Trophoblast cell (in vitro differentiated cells and primary cell): ENCODE data around the gene HEATR1.

Experiments
- DNase-seq, 2 donors: peaks; one replicate each; pipeline ENCODE4 v3.0.0-alpha.2; 2016
- H2AFZ ChIP-seq: 2 replicates; pipeline ENCODE4 v1.6.1; 2013; ENCODE audit warnings: low read length, moderate library complexity, mild to moderate bottlenecking; ENCODE audit not compliant: insufficient read depth, poor library complexity
- H2AK5ac ChIP-seq: 2 replicates; pipeline ENCODE4 v1.6.1; 2013; ENCODE audit warnings: mild to moderate bottlenecking, low read length
- H2BK120ac ChIP-seq: 2 replicates; pipeline ENCODE4 v1.6.1; 2013; ENCODE audit warnings: low read length, mild to moderate bottlenecking, moderate library complexity; ENCODE audit not compliant: insufficient read depth, poor library complexity
- H2BK12ac ChIP-seq: 2 replicates; pipeline ENCODE4 v1.6.1; 2013; ENCODE audit warnings: mild to moderate bottlenecking, low read length, moderate library complexity
- H2BK5ac ChIP-seq: 2 replicates; pipeline ENCODE4 v1.6.1; 2013; ENCODE audit warnings: low read length, low read depth, moderate library complexity, mild to moderate bottlenecking; ENCODE audit not compliant: poor library complexity
- H3K14ac ChIP-seq: 2 replicates; pipeline ENCODE4 v1.6.1; 2013; ENCODE audit warnings: mild to moderate bottlenecking, low read length
- H3K18ac ChIP-seq: 2 replicates; pipeline ENCODE4 v1.6.1; 2013; ENCODE audit warnings: mild to moderate bottlenecking, low read length
- H3K23ac ChIP-seq: 2 replicates; pipeline ENCODE4 v1.6.1; 2013; ENCODE audit warnings: low read length
- H3K27ac ChIP-seq: 2 replicates; pipeline ENCODE4 v1.5.1; 2013; ENCODE audit warnings: low read depth, mild to moderate bottlenecking, inconsistent platforms, low read length, moderate library complexity
- H3K27me3 ChIP-seq: 2 replicates; pipeline ENCODE4 v1.6.1; 2013; ENCODE audit warnings: inconsistent platforms, mild to moderate bottlenecking, low read length, moderate library complexity; ENCODE audit not compliant: insufficient read depth
- H3K36me3 ChIP-seq, 2 experiments: 1 replicate in 1 of 2; 2 replicates in 1 of 2; pipeline ENCODE4 v1.6.1; 2013; ENCODE audit warnings: low read length in 2 of 2, mild to moderate bottlenecking in 2 of 2, moderate library complexity in 1 of 2; ENCODE audit not compliant: insufficient read depth in 2 of 2, control insufficient read depth in 1 of 2
- H3K4ac ChIP-seq: 2 replicates; pipeline ENCODE4 v1.6.1; 2013; ENCODE audit warnings: low read depth, mild to moderate bottlenecking, low read length, moderate library complexity
- H3K4me1 ChIP-seq, 2 experiments: 1 replicate in 1 of 2; 2 replicates in 1 of 2; pipeline ENCODE4 v1.6.1; 2013; ENCODE audit warnings: low read length in 2 of 2, mild to moderate bottlenecking in 2 of 2, moderate library complexity in 1 of 2; ENCODE audit not compliant: insufficient read depth in 2 of 2, control insufficient read depth in 1 of 2
- H3K4me2 ChIP-seq: 2 replicates; pipeline ENCODE4 v1.6.1; 2013; ENCODE audit warnings: inconsistent platforms, mild to moderate bottlenecking, low read length, moderate library complexity
- H3K4me3 ChIP-seq: 2 replicates; pipeline ENCODE4 v1.5.1; 2013; ENCODE audit warnings: mild to moderate bottlenecking, low read depth, low read length, inconsistent platforms
- H3K79me1 ChIP-seq: one replicate; pipeline ENCODE4 v1.6.1; 2013; ENCODE audit warnings: low read length
- H3K79me2 ChIP-seq: 2 replicates; pipeline ENCODE4 v1.6.1; 2013; ENCODE audit warnings: low read length, mild to moderate bottlenecking; ENCODE audit not compliant: control insufficient read depth, insufficient read depth, poor library complexity
- H3K9ac ChIP-seq: 2 replicates; pipeline ENCODE4 v1.6.1; 2013; ENCODE audit warnings: mild to moderate bottlenecking, low read length
- H3K9me3 ChIP-seq: 2 replicates; pipeline ENCODE4 v1.6.1; 2013; ENCODE audit warnings: low read depth, mild to moderate bottlenecking, control low read depth, inconsistent platforms, low read length; ENCODE audit not compliant: insufficient read depth
- H4K12ac ChIP-seq: 2 replicates; pipeline ENCODE4 v1.6.1; 2013; ENCODE audit warnings: low read depth, mild to moderate bottlenecking, low read length, moderate library complexity
- H4K8ac ChIP-seq: 2 replicates; pipeline ENCODE4 v1.6.1; 2013; ENCODE audit warnings: low read depth, mild to moderate bottlenecking, low read length, moderate library complexity
- H4K91ac ChIP-seq: one replicate; pipeline ENCODE4 v1.6.1; 2013; ENCODE audit warnings: low read depth, mild to moderate bottlenecking, low read length, moderate library complexity
- WGBS: extraction: QIAGEN DNeasy Blood & Tissue Kit; methylation state at CpG from one replicate; pipeline ENCODE4 v1.1.7; 2013; ENCODE audit warnings: missing lambda C conversion rate; ENCODE audit not compliant: insufficient read length, insufficient coverage; ENCODE audit errors: extremely low coverage; 5-methylcytosine and 5-hydroxymethylcytosine counted together

HEATR1 gene

DNA sequence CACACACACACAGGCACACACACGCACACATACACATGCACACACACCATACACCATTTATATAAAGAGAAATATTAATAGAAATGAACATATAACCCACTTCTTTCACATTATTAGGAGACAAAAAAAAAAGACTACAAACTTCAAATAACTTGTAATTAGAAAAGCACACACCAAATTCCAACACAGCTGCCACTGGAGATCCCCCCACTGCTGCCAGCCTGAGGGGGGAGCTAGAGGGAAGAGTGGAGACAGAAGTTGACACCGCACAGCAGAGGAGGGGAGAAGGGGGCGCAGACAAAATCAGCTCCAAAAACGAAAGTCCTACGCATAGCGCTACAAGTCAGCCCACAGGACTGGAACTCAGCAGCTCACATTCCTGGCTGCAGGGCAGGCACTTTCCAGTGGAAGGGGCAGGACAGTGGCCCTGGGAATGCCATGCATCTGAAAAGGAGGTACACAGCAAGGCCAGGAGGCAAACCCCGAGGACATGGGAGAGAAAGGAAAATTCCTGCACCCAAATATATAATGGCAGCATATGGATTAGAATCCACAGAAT lies 44.0 kb downstream of the HEATR1 start:
- Histone ChIP-seq H2AFZ (no peak overlapping the region), H3K9ac (no peak overlapping the region), H3K18ac (no peak overlapping the region), H3K79me2 (no peaks in the 10 kb centered on the region), H3K27me3 (no peaks in the 10 kb centered on the region), H2BK12ac (no peak overlapping the region), H2AK5ac (no peak overlapping the region), H4K12ac (no peak overlapping the region), H3K79me1 (no peaks in the 10 kb centered on the region), H3K27ac (no peak overlapping the region), H3K4me2 (no peak overlapping the region), H3K14ac (no peak overlapping the region), H4K91ac (no peak overlapping the region), H3K9me3 (no peaks in the 10 kb centered on the region), H3K4me1 (peaks cover 6 to 9% of the 10 kb centered on the region in 2 experiments), H4K8ac (no peak overlapping the region), H3K4ac (no peak overlapping the region), H3K36me3 (peaks cover 21 to 37% of the 10 kb centered on the region in 2 experiments), H2BK120ac (no peak overlapping the region), H3K4me3 (no peak overlapping the region), H3K23ac (no peak overlapping the region), H2BK5ac (no peak overlapping the region)
- no CpG with 5 or more reads among the region's 7 CpGs for WGBS
- no peak for DNase-seq

GRCh38 chr1:236558846-236559245 lies 45.5 kb downstream of the HEATR1 start:
- no peak overlapping the region for H3K18ac ChIP-seq
- H3K4me1 ChIP-seq = peaks cover 2 to 5% of the 10 kb centered on the region in 2 experiments
- no peak for DNase-seq

DNA sequence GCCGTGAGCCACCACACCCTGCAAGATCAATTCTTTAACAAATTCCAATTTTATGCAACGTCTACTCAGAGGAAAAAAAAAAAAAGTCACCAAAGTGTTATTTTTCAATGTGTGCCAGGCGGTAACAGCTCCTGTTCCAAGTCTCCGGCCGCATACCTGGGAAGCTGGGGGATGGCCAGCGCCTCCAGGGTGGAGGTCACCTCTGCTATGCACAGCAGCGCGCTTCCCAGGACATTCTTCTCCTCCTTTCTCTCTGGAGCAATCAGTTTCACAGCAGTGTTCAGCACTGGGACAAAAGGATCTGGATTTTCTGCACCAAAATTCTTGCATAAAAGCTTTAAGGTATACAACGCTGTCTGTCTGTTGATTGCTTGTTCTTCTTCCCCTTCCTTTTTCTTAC lies 46.2 kb downstream of the HEATR1 start:
- peak overlapping the region; percentile 11 for H3K27ac ChIP-seq
- H2BK12ac ChIP-seq = no peak overlapping the region
- no peaks in the 10 kb centered on the region for H3K79me1 ChIP-seq
- DNase-seq = no peak
- no peak overlapping the region for H3K4me3 ChIP-seq
- no peak overlapping the region for H3K9ac ChIP-seq
- H3K4me1 ChIP-seq = peaks cover 2 to 5% of the 10 kb centered on the region in 2 experiments
- H2BK120ac ChIP-seq = no peak overlapping the region
- H2AFZ ChIP-seq = no peak overlapping the region
- H3K36me3 ChIP-seq = peaks cover 23 to 41% of the 10 kb centered on the region in 2 experiments
- H3K14ac ChIP-seq = no peak overlapping the region
- no peaks in the 10 kb centered on the region for H3K79me2 ChIP-seq
- no peak overlapping the region for H3K4me2 ChIP-seq
- no peak overlapping the region for H4K91ac ChIP-seq
- H3K27me3 ChIP-seq = no peaks in the 10 kb centered on the region
- H2BK5ac ChIP-seq = no peak overlapping the region
- no CpG with 5 or more reads among the region's 9 CpGs for WGBS
- H3K4ac ChIP-seq = no peak overlapping the region
- H3K23ac ChIP-seq = no peak overlapping the region
- H3K18ac ChIP-seq = no peak overlapping the region
- no peak overlapping the region for H4K8ac ChIP-seq
- H4K12ac ChIP-seq = no peak overlapping the region
- H2AK5ac ChIP-seq = no peak overlapping the region
- no peaks in the 10 kb centered on the region for H3K9me3 ChIP-seq

More at GRCh38 chr1:236558846-236559245, 45.5 kb downstream of the HEATR1 start:
- H3K4ac ChIP-seq = no peak overlapping the region
- H3K79me1 ChIP-seq = no peaks in the 10 kb centered on the region
- H4K12ac ChIP-seq = no peak overlapping the region
- H2BK5ac ChIP-seq = no peak overlapping the region
- no peak overlapping the region for H3K23ac ChIP-seq
- no peak overlapping the region for H3K4me2 ChIP-seq
- H2BK12ac ChIP-seq = no peak overlapping the region
- no peak overlapping the region for H3K14ac ChIP-seq
- no peaks in the 10 kb centered on the region for H3K79me2 ChIP-seq
- no peak overlapping the region for H3K4me3 ChIP-seq
- no CpG with 5 or more reads among the region's 3 CpGs for WGBS
- H4K91ac ChIP-seq = no peak overlapping the region
- H3K27me3 ChIP-seq = no peaks in the 10 kb centered on the region
- no peaks in the 10 kb centered on the region for H3K9me3 ChIP-seq
- no peak overlapping the region for H3K9ac ChIP-seq
- no peak overlapping the region for H2BK120ac ChIP-seq
- no peak overlapping the region for H4K8ac ChIP-seq
- H3K36me3 ChIP-seq = peaks cover 22 to 36% of the 10 kb centered on the region in 2 experiments
- H3K27ac ChIP-seq = no peak overlapping the region
- H2AK5ac ChIP-seq = no peak overlapping the region
- no peak overlapping the region for H2AFZ ChIP-seq

DNA sequence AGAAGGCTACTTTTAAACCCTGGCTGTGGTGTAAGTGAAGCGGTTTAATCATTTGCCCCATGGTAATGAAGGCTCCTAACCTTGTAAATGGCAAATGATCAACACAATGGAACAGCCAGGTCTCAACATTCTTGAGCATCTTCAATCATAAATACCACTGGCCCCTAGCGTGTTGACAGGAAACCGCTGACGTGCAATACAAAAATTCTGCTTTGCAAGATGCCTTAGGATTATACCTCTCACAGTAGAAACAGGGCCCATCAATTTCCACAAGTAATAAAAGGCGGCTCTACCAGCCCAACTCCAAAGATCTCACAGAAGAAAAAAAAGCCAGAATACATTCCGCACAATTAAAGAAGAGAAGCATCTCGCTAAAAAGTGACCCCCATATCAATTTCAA lies 47.7 kb downstream of the HEATR1 start:
- DNase-seq = peak in 1 of 2 donors; percentile 53
- H3K4me3 ChIP-seq = no peak overlapping the region
- no CpG with 5 or more reads among the region's 7 CpGs for WGBS

More for the DNA sequence above, 47.7 kb downstream of the HEATR1 start:
- Histone ChIP-seq H2BK120ac (no peak overlapping the region), H3K14ac (no peak overlapping the region), H3K36me3 (peaks cover 25 to 43% of the 10 kb centered on the region in 2 experiments), H3K18ac (no peak overlapping the region), H2BK5ac (no peak overlapping the region), H3K27ac (no peak overlapping the region), H3K79me2 (no peaks in the 10 kb centered on the region), H3K4me1 (peaks cover 2 to 5% of the 10 kb centered on the region in 2 experiments), H2BK12ac (no peak overlapping the region), H3K4ac (no peak overlapping the region), H3K79me1 (no peaks in the 10 kb centered on the region), H2AFZ (no peak overlapping the region), H4K8ac (no peak overlapping the region), H4K91ac (no peak overlapping the region), H2AK5ac (no peak overlapping the region), H3K23ac (no peak overlapping the region), H3K9me3 (no peaks in the 10 kb centered on the region), H3K9ac (no peak overlapping the region), H4K12ac (no peak overlapping the region), H3K4me2 (no peak overlapping the region), H3K27me3 (no peaks in the 10 kb centered on the region)
